Gastrocnemius medialis (tissue), 4 donors: ENCODE results near the gene CAPN2. TPM values are rescaled to one million over a fixed set of nuclear protein-coding genes. Genes with fewer than 3 reads are reported as not detected.

Source experiments
- ATAC-seq, 2 donors: fragments of 150-250 bp; one replicate each; pipeline ENCODE4 v1.9.1; 2016
- DNase-seq, 2 donors: peaks; one replicate each; pipeline ENCODE4 v3.0.0-alpha.2; 2019
- H3K27ac ChIP-seq, 4 donors: fragments of 200-600 bp; sonication (generic); 1 replicate in 1 of 4; 2 replicates in 3 of 4; pipeline ENCODE4 v1.5.1; 2016 to 2018; ENCODE audit warnings: mild to moderate bottlenecking in 2 of 4, moderate library complexity in 1 of 4
- H3K27me3 ChIP-seq, 3 donors: fragments of 200-600 bp; sonication (generic) in 2 of 3; 1 replicate in 1 of 3; 2 replicates in 2 of 3; pipeline versions ENCODE4 v1.5.1 to v1.6.0; 2016 to 2019; ENCODE audit warnings: mild to moderate bottlenecking in 1 of 3, moderate library complexity in 1 of 3
- H3K36me3 ChIP-seq, 2 donors: fragments of 200-600 bp; sonication (generic) in 1 of 2; one replicate each; pipeline ENCODE4 v1.5.1; 2017 to 2018
- H3K4me1 ChIP-seq, 2 donors: fragments of 200-600 bp; sonication (generic) in 1 of 2; one replicate each; pipeline ENCODE4 v1.5.1; 2016 to 2017; ENCODE audit warnings: mild to moderate bottlenecking in 2 of 2
- H3K4me3 ChIP-seq, 4 donors: fragments of 200-600 bp; sonication (generic) in 3 of 4; 1 replicate in 1 of 4; 2 replicates in 3 of 4; pipeline ENCODE4 v1.5.1; 2016 to 2019; ENCODE audit warnings: mild to moderate bottlenecking in 2 of 4
- H3K9me3 ChIP-seq, 3 donors: fragments of 200-600 bp; sonication (generic) in 2 of 3; 1 replicate in 1 of 3; 2 replicates in 2 of 3; pipeline ENCODE4 v1.5.1; 2016 to 2019
- CTCF ChIP-seq, 5 experiments: fragments of 450-650 bp in 3 of 5; fragments of 200-600 bp in 2 of 5; sonication (generic) in 2 of 5; IDR thresholded peaks in 4 of 5; conservative IDR thresholded peaks in 1 of 5; 1 replicate in 4 of 5; 2 replicates in 1 of 5; pipeline ENCODE4 v1.5.1; 2016 to 2019; ENCODE audit warnings: antibody characterized with exemption in 5 of 5, mild to moderate bottlenecking in 3 of 5, moderate library complexity in 3 of 5
- POLR2A ChIP-seq, 2 donors: fragments of 450-650 bp; IDR thresholded peaks; one replicate each; pipeline ENCODE4 v1.6.1; 2017; ENCODE audit warnings: antibody characterized with exemption in 2 of 2, mild to moderate bottlenecking in 2 of 2, moderate library complexity in 2 of 2
- in situ Hi-C, 4 donors: fragments of 200-750 bp; cut with MboI; loops; one replicate each; pipeline versions ENCODE4 v1.15.0 to v1.8.0; 2017; ENCODE audit warnings: low sequenced_read_pairs in 4 of 4
- intact Hi-C: fragments of 100-400 bp; cut with DNase I; formaldehyde crosslinking; loops from one replicate; pipeline ENCODE4 v1.15.1; 2023; ENCODE audit warnings: low total_unique reads
- total RNA-seq, 4 donors: library from RNA; depleted of rRNA; stranded (reverse); fragments of >200 nt; gene quantifications; one replicate each; pipeline versions ENCODE4 v1.1.0 to v1.2.3, GENCODE V29; 2016

Gene CAPN2
- total RNA-seq, result 100 to 1,000 TPM in 2 of 4 donors, 10 to 100 TPM in 2; 42.6 to 141 (median 89.4) TPM

- Histone ChIP-seq H3K9me3 (no peaks in the 10 kb centered on the region), H3K27me3 (no peaks in the 10 kb centered on the region), H3K4me3 (peak within 1 kb of the TSS; percentile 69 to 97 (median 90)), H3K27ac (peak within 1 kb of the TSS; percentile 84 to 96 (median 96)), H3K4me1 (peaks cover 41 to 47% of the 10 kb centered on the region in 2 donors), H3K36me3 (peaks cover 0 to 5% of the 10 kb centered on the region in 2 donors)
- DNase-seq (peak; percentile 75 to 81), ATAC-seq (peak; percentile 84 to 85)
- TF ChIP-seq CTCF (IDR thresholded peaks at IDR 0.05 in 4 of 5, conservative IDR thresholded peaks at IDR 0.05 in 1 of 5), result peak; percentile 73 to 96 (median 91)
- peak; percentile 81 to 89 for TF ChIP-seq POLR2A (IDR thresholded peaks at IDR 0.05)
- in situ Hi-C loops, result no loop called here
- intact Hi-C loops, result loop anchor here (1.0 to 5.0 kb wide), 3 partner anchors 37 to 280 kb away; partner anchors contain the start of gene TP53BP2
These were observed at the start of gene CAPN2 for GRCh38 chr1:223712194-223712849. Gene CAPN2, plus strand, starts transcription at chr1:223712539. Its CDS starts 102 bp downstream, at chr1:223712641.

GRCh38 chr1:223662943-223663342 lies 49.4 kb upstream of the CAPN2 start:
- Histone ChIP-seq H3K36me3 (no peaks in the 10 kb centered on the region), H3K9me3 (no peaks in the 10 kb centered on the region), H3K4me1 (no peaks in the 10 kb centered on the region), H3K27me3 (no peaks in the 10 kb centered on the region), H3K27ac (no peak overlapping the region), H3K4me3 (no peak overlapping the region)
- no peak for TF ChIP-seq POLR2A (IDR thresholded peaks at IDR 0.05)
- no peak for TF ChIP-seq CTCF (IDR thresholded peaks at IDR 0.05 in 4 of 5, conservative IDR thresholded peaks at IDR 0.05 in 1 of 5)
- intact Hi-C loops, result no loop called here
- no peak for ATAC-seq
- DNase-seq, result no peak
- in situ Hi-C loops, result no loop called here

- Histone ChIP-seq H3K27me3 (no peaks in the 10 kb centered on the region), H3K4me1 (no peaks in the 10 kb centered on the region), H3K9me3 (no peaks in the 10 kb centered on the region), H3K27ac (no peak overlapping the region), H3K4me3 (no peak overlapping the region), H3K36me3 (no peaks in the 10 kb centered on the region)
- intact Hi-C loops (no loop called here), in situ Hi-C loops (no loop called here)
- DNase-seq (no peak), ATAC-seq (no peak)
- no peak for TF ChIP-seq CTCF (IDR thresholded peaks at IDR 0.05 in 4 of 5, conservative IDR thresholded peaks at IDR 0.05 in 1 of 5)
- no peak for TF ChIP-seq POLR2A (IDR thresholded peaks at IDR 0.05)
These were observed 48.2 kb upstream of the CAPN2 start for GRCh38 chr1:223664106-223664505.

GRCh38 chr1:223665592-223666312 lies 46.6 kb upstream of the CAPN2 start, which contains the start of gene CAPN8:
Gene CAPN8, minus strand, starts transcription at chr1:223665701. Its CDS starts 55 bp downstream, at chr1:223665646.
- no peak within 1 kb of the TSS for H3K4me3 ChIP-seq
- no peaks in the 10 kb centered on the region for H3K27me3 ChIP-seq
- H3K36me3 ChIP-seq, result no peaks in the 10 kb centered on the region
- in situ Hi-C loops, result no loop called here
- no peak for TF ChIP-seq POLR2A (IDR thresholded peaks at IDR 0.05)
- TF ChIP-seq CTCF (IDR thresholded peaks at IDR 0.05 in 4 of 5, conservative IDR thresholded peaks at IDR 0.05 in 1 of 5), result no peak
- no peak for DNase-seq
- H3K27ac ChIP-seq, result no peak within 1 kb of the TSS
- intact Hi-C loops, result no loop called here
- no peak for ATAC-seq
- H3K4me1 ChIP-seq, result no peaks in the 10 kb centered on the region
- no peaks in the 10 kb centered on the region for H3K9me3 ChIP-seq
